ENCODE measurements around the gene INSRR. TPM values are rescaled to one million over a fixed set of nuclear protein-coding genes. Genes with fewer than 3 reads are reported as not detected.

INSRR gene
- total RNA-seq, 4 donors from 2014 or later: under 0.01 TPM; not detected in 3

DNA sequence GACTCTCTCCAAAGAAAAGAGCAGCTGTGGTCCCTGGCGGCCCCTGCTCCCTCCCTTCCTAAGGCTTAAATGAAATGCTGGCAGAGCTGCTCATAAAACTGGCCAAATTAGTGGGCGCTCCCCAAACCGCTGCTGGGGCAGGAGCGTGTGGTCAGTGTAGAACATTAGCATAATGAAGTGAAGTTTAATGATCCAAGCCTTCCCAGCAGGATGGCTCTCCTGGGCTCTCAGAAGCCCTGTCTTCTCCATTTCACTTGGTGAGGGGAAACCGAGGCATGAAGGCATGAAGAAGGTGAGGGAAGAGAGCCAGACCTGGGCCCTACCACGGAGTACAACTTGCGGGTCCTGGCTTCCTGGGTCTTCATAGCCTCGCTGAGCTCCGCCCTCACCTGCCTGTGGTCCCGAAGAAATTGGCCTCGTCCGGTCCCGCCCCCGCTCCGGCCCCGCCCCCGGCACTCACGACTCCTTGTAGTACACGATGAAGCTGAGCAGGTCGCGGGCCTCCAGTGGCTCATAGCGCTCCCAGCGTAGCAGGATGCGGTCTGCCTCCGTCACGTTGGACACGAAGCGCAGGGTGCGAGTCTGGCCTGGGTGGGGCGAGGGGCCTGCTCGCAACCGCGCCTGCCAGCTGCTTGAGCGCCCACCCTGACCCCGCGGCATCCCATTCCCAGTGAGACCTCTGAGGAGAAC is 10.3 kb downstream of the INSRR start:
- no peak overlapping the region for H3K27ac ChIP-seq
- H3K4me3 ChIP-seq: no peak overlapping the region
- TF ChIP-seq, protein P1, sequence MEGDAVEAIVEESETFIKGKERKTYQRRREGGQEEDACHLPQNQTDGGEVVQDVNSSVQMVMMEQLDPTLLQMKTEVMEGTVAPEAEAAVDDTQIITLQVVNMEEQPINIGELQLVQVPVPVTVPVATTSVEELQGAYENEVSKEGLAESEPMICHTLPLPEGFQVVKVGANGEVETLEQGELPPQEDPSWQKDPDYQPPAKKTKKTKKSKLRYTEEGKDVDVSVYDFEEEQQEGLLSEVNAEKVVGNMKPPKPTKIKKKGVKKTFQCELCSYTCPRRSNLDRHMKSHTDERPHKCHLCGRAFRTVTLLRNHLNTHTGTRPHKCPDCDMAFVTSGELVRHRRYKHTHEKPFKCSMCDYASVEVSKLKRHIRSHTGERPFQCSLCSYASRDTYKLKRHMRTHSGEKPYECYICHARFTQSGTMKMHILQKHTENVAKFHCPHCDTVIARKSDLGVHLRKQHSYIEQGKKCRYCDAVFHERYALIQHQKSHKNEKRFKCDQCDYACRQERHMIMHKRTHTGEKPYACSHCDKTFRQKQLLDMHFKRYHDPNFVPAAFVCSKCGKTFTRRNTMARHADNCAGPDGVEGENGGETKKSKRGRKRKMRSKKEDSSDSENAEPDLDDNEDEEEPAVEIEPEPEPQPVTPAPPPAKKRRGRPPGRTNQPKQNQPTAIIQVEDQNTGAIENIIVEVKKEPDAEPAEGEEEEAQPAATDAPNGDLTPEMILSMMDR (IDR thresholded peaks at IDR 0.05): no peak
- peaks cover 72% of the 10 kb centered on the region for H3K27me3 ChIP-seq
- no peaks in the 10 kb centered on the region for H3K36me3 ChIP-seq
- peaks cover 0 to 35% (median 0%) of the 10 kb centered on the region in 3 donors for H3K4me1 ChIP-seq
- 23 to 29% methylated on average over 5 to 6 of the region's 36 CpGs for WGBS, 2 donors (ENCODE audit: low coverage in 1 of 2)
- ATAC-seq: no peak
- no peaks in the 10 kb centered on the region for H3K9me3 ChIP-seq

DNA sequence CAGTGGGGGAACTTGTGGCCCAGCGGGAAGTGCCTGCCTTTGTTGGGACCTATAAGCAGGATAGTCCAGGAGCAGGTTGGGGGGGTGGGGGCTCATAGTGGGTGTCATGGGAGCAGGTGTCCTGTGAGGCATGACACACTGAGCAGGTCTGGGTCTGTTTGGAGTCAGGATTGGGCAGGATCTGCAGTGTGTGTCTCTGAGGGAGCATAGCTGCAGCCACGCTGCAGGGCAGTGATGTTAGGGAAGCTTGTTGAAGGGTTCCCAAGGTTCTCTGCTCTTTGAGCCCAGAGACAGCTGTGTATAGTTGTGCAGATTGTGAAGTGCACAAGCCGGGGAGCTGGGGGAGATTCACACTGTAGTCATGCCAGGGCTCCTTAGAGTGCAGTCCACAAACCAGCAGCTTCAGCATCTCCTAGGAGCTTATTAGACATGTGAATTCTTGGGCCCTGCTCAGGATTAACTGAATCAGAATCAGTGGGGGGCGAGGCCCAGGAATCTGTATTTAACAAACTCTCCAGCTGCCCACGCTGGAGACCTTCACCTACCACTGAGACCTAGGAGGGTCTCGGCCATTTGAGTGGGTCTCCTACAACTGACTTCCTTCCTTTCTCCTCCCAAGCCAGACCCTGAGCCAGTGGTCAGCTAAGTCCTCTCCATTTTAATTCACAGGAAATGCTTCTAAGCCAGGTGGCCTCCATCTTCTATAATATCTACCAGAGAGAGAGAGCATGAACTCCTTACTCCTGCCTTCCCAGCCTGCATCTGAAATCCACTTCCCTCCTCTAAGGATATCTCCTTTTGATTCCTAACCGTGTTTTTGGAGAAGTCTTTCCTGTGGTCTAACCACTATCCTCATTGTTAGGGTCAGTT is 11.1 kb downstream of the INSRR start:
- Histone ChIP-seq H3K9me3 (no peaks in the 10 kb centered on the region), H3K4me1 (peaks cover 0 to 34% (median 0%) of the 10 kb centered on the region in 3 donors), H3K27me3 (peaks cover 78% of the 10 kb centered on the region), H3K36me3 (no peaks in the 10 kb centered on the region), H3K27ac (no peak overlapping the region), H3K4me3 (no peak overlapping the region)
- 62 to 84% methylated on average over 3 to 6 of the region's 7 CpGs for WGBS, 2 donors (ENCODE audit: low coverage in 1 of 2)
- ATAC-seq: no peak
- TF ChIP-seq, protein P1 (IDR thresholded peaks at IDR 0.05): no peak
- TF ChIP-seq EP300 (IDR thresholded peaks at IDR 0.05): no peak
- no peak for TF ChIP-seq POLR2AphosphoS5 (IDR thresholded peaks at IDR 0.05)
- TF ChIP-seq POLR2A (IDR thresholded peaks at IDR 0.05): no peak

DNA sequence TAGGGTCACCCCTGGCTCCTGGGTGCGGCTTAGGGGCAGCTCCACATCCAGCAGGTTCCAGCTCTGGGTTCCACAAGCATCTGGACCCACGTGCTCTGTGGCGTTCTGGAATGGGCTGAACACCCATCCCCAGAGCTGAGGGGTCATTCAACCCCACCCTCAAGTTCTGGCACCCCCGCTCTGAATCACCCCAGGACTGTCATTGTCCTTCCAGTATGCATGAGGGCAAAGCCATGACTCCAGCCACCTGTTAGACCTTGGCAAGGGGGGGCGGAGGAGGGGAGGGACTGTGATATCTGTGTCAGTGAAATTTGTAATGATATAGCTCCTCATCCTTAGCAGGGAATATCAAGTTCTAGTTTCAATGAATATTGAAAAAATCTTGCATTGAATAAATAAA is 12.3 kb downstream of the INSRR start:
- Histone ChIP-seq H3K27me3 (peaks cover 86% of the 10 kb centered on the region), H3K4me3 (no peak overlapping the region), H3K9me3 (no peaks in the 10 kb centered on the region), H3K27ac (no peak overlapping the region), H3K36me3 (no peaks in the 10 kb centered on the region), H3K4me1 (peaks cover 0 to 23% (median 0%) of the 10 kb centered on the region in 3 donors)
- ATAC-seq: no peak
- TF ChIP-seq POLR2AphosphoS5 (IDR thresholded peaks at IDR 0.05) (no peak), POLR2A (IDR thresholded peaks at IDR 0.05) (no peak)
- no CpG with 5 or more reads among the region's 5 CpGs for WGBS, 2 donors (ENCODE audit: low coverage in 1 of 2)

GRCh38 chr1:156845953-156846545 is 12.9 kb downstream of the INSRR start:
- no peaks in the 10 kb centered on the region for H3K36me3 ChIP-seq
- H3K27me3 ChIP-seq: peaks cover 91% of the 10 kb centered on the region

More at GRCh38 chr1:156845953-156846545, 12.9 kb downstream of the INSRR start:
- ATAC-seq: no peak
- WGBS, 2 donors (ENCODE audit: low coverage in 1 of 2): 15 to 43% methylated on average over 7 to 8 of the region's 18 CpGs
- Histone ChIP-seq H3K27ac (no peak overlapping the region), H3K4me1 (peaks cover 0 to 23% (median 0%) of the 10 kb centered on the region in 3 donors), H3K9me3 (no peaks in the 10 kb centered on the region), H3K4me3 (no peak overlapping the region)
- TF ChIP-seq, protein P1 (IDR thresholded peaks at IDR 0.05): no peak
- TF ChIP-seq EP300 (IDR thresholded peaks at IDR 0.05) (no peak), POLR2A (IDR thresholded peaks at IDR 0.05) (no peak), POLR2AphosphoS5 (IDR thresholded peaks at IDR 0.05) (no peak)

All from gastroesophageal sphincter (tissue), 4 donors.